GM12892 (cell line): Measurements from ENCODE around the gene USP47.

ENCODE experiments used
- POLR2A ChIP-seq: IDR thresholded peaks from 2 replicates; pipeline ENCODE4 v1.6.1; 2011; ENCODE audit warnings: low read depth, low read length, control low read depth
- POLR2AphosphoS5 ChIP-seq: IDR thresholded peaks from 2 replicates; pipeline ENCODE4 v1.6.1; 2011; ENCODE audit warnings: low read depth, low read length, control low read depth

DNA sequence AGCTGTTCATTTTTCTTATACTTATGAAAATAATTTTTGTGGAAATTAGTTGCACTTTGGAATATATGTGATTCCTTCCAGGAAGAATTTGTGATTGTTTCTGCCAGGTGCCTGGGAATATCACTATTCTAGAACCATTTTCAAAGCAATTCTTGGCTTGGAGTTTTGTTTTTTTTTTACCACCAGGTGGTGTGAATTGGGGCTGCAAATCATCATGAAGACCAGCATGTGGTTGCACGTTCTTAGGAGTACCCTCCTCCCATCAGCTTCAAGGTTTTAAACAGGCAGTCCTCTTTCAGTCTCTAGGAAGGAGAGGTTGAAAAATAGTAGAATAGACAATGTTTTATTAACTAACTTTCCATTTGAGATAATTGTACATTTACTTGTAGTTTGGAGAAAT, 25.9 kb downstream of the USP47 start:
- TF ChIP-seq POLR2AphosphoS5 (no peak), POLR2A (no peak)
